K562 treated with DMSO at 1 percent for 4 hours (cell line): ENCODE results near the gene BLMH. TPM values are rescaled to one million over a fixed set of nuclear protein-coding genes. Genes with fewer than 3 reads are reported as not detected.

Experiments used
- total RNA-seq: library from RNA; unstranded; fragments of 300-600 nt; gene quantifications from 2 replicates; pipeline ENCODE4 v1.2.3, GENCODE V29; 2022; ENCODE audit not compliant: insufficient read depth

The BLMH gene
- 58.4 and 61.5 TPM in 2 replicates for total RNA-seq

GRCh38 chr17:30291543-30292285, at the start of gene BLMH:
BLMH (minus strand) TSS chr17:30291944; CDS start chr17:30291819, 125 bp downstream.

GRCh38 chr17:30333503-30334360, 42.0 kb upstream of the BLMH start, which contains the start of gene TMIGD1:
TMIGD1 (minus strand) TSS chr17:30334057; CDS start chr17:30332133, 1,924 bp downstream.

GRCh38 chr17:30235386-30236296, 56.1 kb downstream of the BLMH start, which contains the start of gene SLC6A4:
SLC6A4 (minus strand) TSS chr17:30235697; CDS start chr17:30221958, 13,739 bp downstream.

Other genes starting within 250 kb of the BLMH start
- gene NSRP1, start 175.1 kb downstream of the BLMH start, total RNA-seq, result 19.7 and 20.9 TPM in 2 replicates
- gene SLC6A4, start 56.2 kb downstream of the BLMH start, total RNA-seq, result 0.73 TPM in 1 of 2 replicates, not detected in the other
- gene TMIGD1, start 42.1 kb upstream of the BLMH start, total RNA-seq, result not detected in 2 replicates
- gene CPD, start 87.0 kb upstream of the BLMH start, total RNA-seq, result 20.0 and 21.7 TPM in 2 replicates
- 13.7 and 16.0 TPM in 2 replicates for gene GOSR1, start 185.5 kb upstream of the BLMH start, total RNA-seq